IMR-90 (cell line): ENCODE results near the gene RAB38. TPM values are rescaled to one million over a fixed set of nuclear protein-coding genes. Genes with fewer than 3 reads are reported as not detected.

Experiments used
- ATAC-seq: fragments of 200-7000 bp; cut with Tn5 transposase; 2 replicates; pipeline ENCODE4 v1.9.1; 2020; ENCODE audit warnings: low read depth, mild to moderate bottlenecking, moderate library complexity
- BruUV-seq: library from RNA; stranded (reverse); fragments of 400-500 nt; replicated peaks from 2 replicates; lab custom pipeline; 2021; lab: Mats Ljungman, UMichigan
- CTCF ChIA-PET: fragments of 300-600 bp; formaldehyde crosslinking; extraction: SDS; loops from one replicate; lab custom pipeline; 2021; ENCODE audit warnings: antibody characterized with exemption; lab: Yijun Ruan, JAX
- POLR2A ChIA-PET: fragments of 300-600 bp; sonication (Branson Sonifier 250); formaldehyde crosslinking; loops from one replicate; lab custom pipeline; 2022; ENCODE audit warnings: antibody characterized with exemption; ENCODE audit not compliant: unreplicated experiment; lab: Charles Lee
- DNase-seq: peaks from one replicate; pipeline ENCODE4 v3.0.0; 2013
- H2AFZ ChIP-seq: replicated peaks from 2 replicates; pipeline ENCODE3; 2013; ENCODE audit warnings: low read length, mild to moderate bottlenecking; ENCODE audit not compliant: poor library complexity
- H2AK5ac ChIP-seq: 2 replicates; pipeline ENCODE4 v1.6.1; 2013; ENCODE audit warnings: low read depth, low read length, inconsistent platforms
- H2AK9ac ChIP-seq: replicated peaks from 2 replicates; pipeline ENCODE3; 2013; ENCODE audit warnings: mild to moderate bottlenecking, low read depth, low read length, moderate library complexity; ENCODE audit not compliant: poor library complexity
- H2BK120ac ChIP-seq: 2 replicates; pipeline ENCODE4 v1.6.1; 2013; ENCODE audit warnings: low read depth, low read length, inconsistent platforms
- H2BK15ac ChIP-seq: 3 replicates; pipeline ENCODE4 v1.6.1; 2013; ENCODE audit warnings: low read depth, low read length, inconsistent platforms
- H2BK20ac ChIP-seq: 2 replicates; pipeline ENCODE4 v1.6.1; 2013; ENCODE audit warnings: low read depth, mild to moderate bottlenecking, inconsistent platforms, low read length, moderate library complexity
- H2BK5ac ChIP-seq: 2 replicates; pipeline ENCODE4 v1.6.1; 2013; ENCODE audit warnings: mild to moderate bottlenecking, low read depth, low read length, inconsistent platforms; ENCODE audit not compliant: poor library complexity, severe bottlenecking
- H3K14ac ChIP-seq: replicated peaks from 2 replicates; pipeline ENCODE4 v1.6.1; 2013; ENCODE audit warnings: low read depth, low read length, inconsistent platforms
- H3K18ac ChIP-seq: 2 replicates; pipeline ENCODE4 v1.6.1; 2013; ENCODE audit warnings: low read depth, low read length, control low read depth
- H3K23ac ChIP-seq: 2 replicates; pipeline ENCODE4 v1.6.1; 2013; ENCODE audit warnings: low read depth, low read length, inconsistent platforms
- H3K27ac ChIP-seq: 2 replicates; pipeline ENCODE4 v1.5.1; 2013; ENCODE audit warnings: mild to moderate bottlenecking, control low read depth, low read length; ENCODE audit not compliant: insufficient read depth
- H3K27me3 ChIP-seq: 2 replicates; pipeline ENCODE4 v1.6.1; 2013; ENCODE audit warnings: low read length; ENCODE audit not compliant: control insufficient read depth, insufficient read depth
- H3K36me3 ChIP-seq: 2 replicates; pipeline ENCODE4 v1.6.1; 2013; ENCODE audit warnings: low read length, mixed read lengths; ENCODE audit not compliant: control insufficient read depth, insufficient read depth
- H3K4ac ChIP-seq: 2 replicates; pipeline ENCODE4 v1.6.1; 2013; ENCODE audit warnings: low read depth, low read length, inconsistent platforms
- H3K4me1 ChIP-seq: 2 replicates; pipeline ENCODE4 v1.6.1; 2013; ENCODE audit warnings: low read length, mixed read lengths; ENCODE audit not compliant: control insufficient read depth, insufficient read depth
- H3K4me2 ChIP-seq: 2 replicates; pipeline ENCODE4 v1.6.1; 2013; ENCODE audit warnings: low read depth, mild to moderate bottlenecking, control low read depth, low read length, moderate library complexity
- H3K4me3 ChIP-seq: 2 replicates; pipeline ENCODE4 v1.5.1; 2013; ENCODE audit warnings: low read depth, mild to moderate bottlenecking, control low read depth, low read length, moderate library complexity; ENCODE audit not compliant: insufficient read depth
- H3K56ac ChIP-seq: 2 replicates; pipeline ENCODE4 v1.6.1; 2013; ENCODE audit warnings: low read length, inconsistent platforms; ENCODE audit not compliant: insufficient read depth; ENCODE audit errors: extremely low read depth
- H3K79me1 ChIP-seq, 2 experiments: 2 replicates each; pipeline ENCODE4 v1.6.1; 2013; ENCODE audit warnings: low read length in 2 of 2, inconsistent platforms in 1 of 2, low read depth in 1 of 2
- H3K9ac ChIP-seq: 2 replicates; pipeline ENCODE4 v1.6.1; 2013; ENCODE audit warnings: low read depth, low read length, control low read depth
- H3K9me1 ChIP-seq: 2 replicates; pipeline ENCODE4 v1.6.1; 2013; ENCODE audit warnings: low read length, inconsistent platforms; ENCODE audit not compliant: insufficient read depth
- H3K9me3 ChIP-seq: 2 replicates; pipeline ENCODE4 v1.6.1; 2013; ENCODE audit warnings: low read length; ENCODE audit not compliant: control insufficient read depth, insufficient read depth
- H4K20me1 ChIP-seq: 2 replicates; pipeline ENCODE4 v1.6.1; 2013; ENCODE audit warnings: low read length, inconsistent platforms; ENCODE audit not compliant: insufficient read depth
- H4K5ac ChIP-seq: 2 replicates; pipeline ENCODE4 v1.6.1; 2013; ENCODE audit warnings: mild to moderate bottlenecking, low read depth, low read length, control low read depth
- H4K8ac ChIP-seq, 2 experiments: 2 replicates each; pipeline ENCODE4 v1.6.1; 2013; ENCODE audit warnings: low read depth in 2 of 2, low read length in 2 of 2, control low read depth in 1 of 2, inconsistent platforms in 1 of 2
- H4K91ac ChIP-seq: 2 replicates; pipeline ENCODE4 v1.6.1; 2013; ENCODE audit warnings: low read depth, low read length, inconsistent platforms; ENCODE audit not compliant: insufficient read depth
- CHD1 ChIP-seq: IDR thresholded peaks from 2 replicates; pipeline ENCODE4 v1.6.1; 2012; ENCODE audit warnings: low read depth, low read length, improper control_type of control experiment
- CTCF ChIP-seq: conservative IDR thresholded peaks from 2 replicates; pipeline ENCODE4 v1.5.1; 2012; ENCODE audit warnings: mild to moderate bottlenecking, low read depth, low read length, improper control_type of control experiment
- POLR2A ChIP-seq: IDR thresholded peaks from 2 replicates; pipeline ENCODE4 v1.6.1; 2012; ENCODE audit warnings: mild to moderate bottlenecking, low read depth, low read length
- RAD21 ChIP-seq: IDR thresholded peaks from 2 replicates; pipeline ENCODE4 v1.6.1; 2012; ENCODE audit warnings: low read length, improper control_type of control experiment
- WGBS, 2 experiments: methylation state at CpG; one replicate each; pipeline versions ENCODE4 v1.1.5 to v1.1.7; 2013; ENCODE audit warnings: missing lambda C conversion rate in 2 of 2; ENCODE audit not compliant: insufficient read length in 1 of 2; ENCODE audit errors: extremely low coverage in 2 of 2; 5-methylcytosine and 5-hydroxymethylcytosine counted together
- dilution Hi-C: fragments of 300-500 bp; cut with HindIII; formaldehyde crosslinking; loops from one replicate; pipeline ENCODE4 v1.14.3; 2018; ENCODE audit warnings: low sequenced_read_pairs; ENCODE audit not compliant: unreplicated experiment
- in situ Hi-C: fragments of 300-500 bp; cut with MboI; formaldehyde crosslinking; loops from 3 replicates; pipeline ENCODE4 v1.14.3; 2019; ENCODE audit warnings: low sequenced_read_pairs, inconsistent platforms, mixed read lengths
- intact Hi-C: fragments of 100-400 bp; cut with micrococcal nuclease; formaldehyde crosslinking; loops from 2 replicates; pipeline ENCODE4 v1.10.0; 2022
- polyA plus RNA-seq, 3 experiments: library from polyadenylated mRNA; depleted of rRNA; stranded (reverse); fragments of >200 nt; gene quantifications; 2 replicates each; pipeline ENCODE4 v1.2.3, GENCODE V29; 2012; ENCODE audit warnings: low replicate concordance in 1 of 3
- total RNA-seq: library from RNA; depleted of rRNA; stranded (reverse); fragments of >200 nt; gene quantifications from 2 replicates; pipeline ENCODE4 v1.2.3, GENCODE V29; 2012
- TF ChIP-seq, protein P1 (sequence below): fragments of 150-350 bp; IDR thresholded peaks from 2 replicates; pipeline ENCODE4 v1.6.1; 2016; ENCODE audit warnings: low read depth, mild to moderate bottlenecking, low read length, moderate library complexity, borderline replicate concordance

RAB38 gene
- total and polyA plus RNA-seq, 2 of the 4 experiments (the other 2 are of a cell fraction), result 5.0 to 6.5 TPM

DNA sequence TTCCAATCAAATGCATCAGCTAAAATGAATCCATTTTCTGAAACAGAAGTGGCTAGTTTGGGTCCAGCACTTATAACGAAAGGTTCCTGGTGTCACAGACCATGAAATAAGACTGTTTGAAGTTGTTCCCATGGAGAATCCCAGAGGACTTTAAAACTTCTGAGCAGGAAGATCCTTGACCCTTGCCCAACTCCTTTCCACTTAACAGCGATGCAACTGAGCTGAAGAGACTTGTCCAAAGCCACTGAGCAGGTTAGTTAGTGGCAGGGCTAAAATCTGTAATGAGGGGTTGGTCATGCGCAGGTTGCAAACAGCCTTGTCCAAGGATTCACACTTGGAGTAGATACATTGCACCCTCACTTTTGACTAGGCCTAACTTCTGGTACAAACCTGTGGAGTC lies 1.3 kb downstream of the RAB38 start:
- no TSS peak for BruUV-seq
- H3K4me3 ChIP-seq, result no peak overlapping the region
- H3K9me1 ChIP-seq, result 0 out of 2 replicates have a peak, but pooled peaks cover under 1% of the 10 kb centered on the region
- H3K23ac ChIP-seq, result no peak overlapping the region
- H3K18ac ChIP-seq, result no peak overlapping the region
- H4K20me1 ChIP-seq, result no peaks in the 10 kb centered on the region
- H3K56ac ChIP-seq, result no peak overlapping the region
- no peak overlapping the region for H2BK5ac ChIP-seq
- H3K9me3 ChIP-seq, result no peaks in the 10 kb centered on the region
- H2BK15ac ChIP-seq, result no peak overlapping the region
- H2AK9ac ChIP-seq, result no peak overlapping the region
- no peaks in the 10 kb centered on the region for H3K36me3 ChIP-seq
- no peak overlapping the region for H2AK5ac ChIP-seq
- H2BK20ac ChIP-seq, result no peak overlapping the region
- TF ChIP-seq, protein P1, sequence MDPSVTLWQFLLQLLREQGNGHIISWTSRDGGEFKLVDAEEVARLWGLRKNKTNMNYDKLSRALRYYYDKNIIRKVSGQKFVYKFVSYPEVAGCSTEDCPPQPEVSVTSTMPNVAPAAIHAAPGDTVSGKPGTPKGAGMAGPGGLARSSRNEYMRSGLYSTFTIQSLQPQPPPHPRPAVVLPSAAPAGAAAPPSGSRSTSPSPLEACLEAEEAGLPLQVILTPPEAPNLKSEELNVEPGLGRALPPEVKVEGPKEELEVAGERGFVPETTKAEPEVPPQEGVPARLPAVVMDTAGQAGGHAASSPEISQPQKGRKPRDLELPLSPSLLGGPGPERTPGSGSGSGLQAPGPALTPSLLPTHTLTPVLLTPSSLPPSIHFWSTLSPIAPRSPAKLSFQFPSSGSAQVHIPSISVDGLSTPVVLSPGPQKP, result no peak
- no peak for TF ChIP-seq RAD21
- TF ChIP-seq CHD1, result no peak
- TF ChIP-seq POLR2A, result no peak
- TF ChIP-seq CTCF, result no peak
- H3K9ac ChIP-seq, result no peak overlapping the region
- dilution Hi-C loops (no loop called here), in situ Hi-C loops (no loop called here), intact Hi-C loops (no loop called here)
- H3K4me2 ChIP-seq, result no peak overlapping the region
- ATAC-seq, result no peak
- no peak for DNase-seq
- no peak overlapping the region for H2BK120ac ChIP-seq
- H3K14ac ChIP-seq, result peak overlapping the region; percentile 51; the same call in 1 of the 2 replicates
- H3K4ac ChIP-seq, result no peak overlapping the region
- H3K27me3 ChIP-seq, result no peaks in the 10 kb centered on the region; the same call in none of the 2 replicates
- no peaks in the 10 kb centered on the region for H3K79me1 ChIP-seq
- no peak overlapping the region for H3K27ac ChIP-seq
- H2AFZ ChIP-seq, result no peak overlapping the region
- no peak overlapping the region; a peak in 2 of 4 replicates for H4K8ac ChIP-seq
- ChIA-PET CTCF (no interaction called here), POLR2A (no interaction called here)
- no peak overlapping the region for H4K91ac ChIP-seq
- H3K4me1 ChIP-seq, result peaks cover 2% of the 10 kb centered on the region; the same call in 1 of the 2 replicates
- H4K5ac ChIP-seq, result no peak overlapping the region; the same call in 1 of the 2 replicates
- WGBS, 2 experiments, result no CpG with 5 or more reads among the region's 3 CpGs
